ENCODE measurements around the gene KDM4F. TPM values are rescaled to one million over a fixed set of nuclear protein-coding genes. Genes with fewer than 3 reads are reported as not detected.

Gene KDM4F
- not detected in 5 replicates for total RNA-seq (2022; extraction: Qiagen RNA extraction; ENCODE audit: low read depth)

GRCh38 chr11:95049122-95049521, at the start of gene KDM4F:
Gene KDM4F (plus strand): TSS chr11:95049422.

GRCh38 chr11:95024958-95025357, 24.3 kb upstream of the KDM4F start, which contains the start of gene KDM4E:
Gene KDM4E (plus strand): TSS chr11:95025258. CDS start chr11:95025558, 300 bp downstream.

GRCh38 chr11:95066716-95067038, 17.5 kb downstream of the KDM4F start, which contains the start of gene SRSF8:
Gene SRSF8 (plus strand): TSS chr11:95066919. CDS start chr11:95067227, 308 bp downstream.

GRCh38 chr11:95089620-95090542, 40.7 kb downstream of the KDM4F start, which contains the start of gene ENDOD1:
Gene ENDOD1 (plus strand): TSS chr11:95089846. CDS start chr11:95089928, 82 bp downstream.

Other genes with a start within 250 kb of the KDM4F start
- 29.3 to 35.1 TPM (median 29.7 TPM) in 5 replicates for gene CWC15, start 75.9 kb upstream of the KDM4F start, total RNA-seq (2022; extraction: Qiagen RNA extraction; ENCODE audit: low read depth)
- 0.40 to 0.70 TPM (median 0.47 TPM) in 5 replicates for gene KDM4D, start 75.7 kb upstream of the KDM4F start, total RNA-seq (2022; extraction: Qiagen RNA extraction; ENCODE audit: low read depth)
- not detected in 5 replicates for gene KDM4E, start 24.2 kb upstream of the KDM4F start, total RNA-seq (2022; extraction: Qiagen RNA extraction; ENCODE audit: low read depth)
- 19.0 to 22.6 TPM (median 20.2 TPM) in 5 replicates for gene SRSF8, start 17.5 kb downstream of the KDM4F start, total RNA-seq (2022; extraction: Qiagen RNA extraction; ENCODE audit: low read depth)
- gene ENDOD1, start 40.4 kb downstream of the KDM4F start, total RNA-seq (2022; extraction: Qiagen RNA extraction; ENCODE audit: low read depth), result 13.1 to 17.6 TPM (median 15.2 TPM) in 5 replicates
- gene SESN3, start 181.8 kb downstream of the KDM4F start, total RNA-seq (2022; extraction: Qiagen RNA extraction; ENCODE audit: low read depth), result 0.11 to 0.21 TPM (median 0.16 TPM) in 5 replicates

All from A549 treated with DMSO at 1 μM for 4 hours (cell line).